GM18909 (cell line): ENCODE results near the gene ESPNL.
"Not testable (repeated sequence)": the region's sequence is repeated elsewhere in the genome, so short reads cannot be mapped to it uniquely, and the experiment has no call there.

Source experiments
- ATAC-seq: cut with Tn5 transposase; IDR thresholded peaks from one replicate; pipeline ENCODE4 v1.9.1; 2021; ENCODE audit warnings: mild to moderate bottlenecking; ENCODE audit not compliant: unreplicated experiment, poor library complexity

Gene ESPNL

DNA sequence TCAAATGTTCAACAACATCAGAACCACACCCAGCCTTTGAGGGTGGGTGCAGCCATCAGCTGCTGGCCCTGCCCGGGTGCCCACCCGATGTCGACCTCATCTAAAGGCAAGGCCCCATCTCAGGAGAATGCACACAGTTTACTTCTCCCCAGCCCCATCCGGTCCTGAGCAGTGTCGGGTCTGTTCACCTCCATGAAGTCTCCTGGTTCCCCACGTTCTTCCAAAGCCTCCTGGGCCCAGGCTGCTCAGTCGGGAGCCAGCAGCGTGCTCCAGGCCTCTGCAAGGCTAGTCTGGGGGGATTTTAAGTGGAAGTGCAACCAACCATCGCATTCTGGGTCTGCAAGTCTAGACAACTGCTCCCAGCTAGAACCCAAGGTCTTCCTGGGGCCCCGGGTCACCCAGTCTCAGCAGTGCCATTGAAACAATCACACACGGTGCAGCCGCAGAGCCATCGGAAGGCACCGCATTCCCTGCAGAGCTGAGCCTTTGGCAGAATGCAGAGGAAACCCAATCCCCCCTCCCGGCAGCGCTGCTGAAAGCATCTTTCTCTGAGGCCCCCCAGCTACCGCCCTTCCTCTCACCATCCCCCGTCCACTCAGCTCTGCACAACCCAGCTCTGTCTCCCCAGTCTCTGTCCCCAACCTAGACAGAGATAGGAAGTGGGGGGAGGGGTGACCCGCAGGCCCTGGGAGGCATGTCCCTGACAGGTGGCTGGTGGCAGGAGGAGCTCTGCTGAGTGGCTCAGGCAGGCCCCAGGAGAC, 8.5 kb downstream of the ESPNL start:
- ATAC-seq = peak; percentile 82

- ATAC-seq = no peak
These were observed 13.5 kb downstream of the ESPNL start for GRCh38 chr2:238113611-238114010.

DNA sequence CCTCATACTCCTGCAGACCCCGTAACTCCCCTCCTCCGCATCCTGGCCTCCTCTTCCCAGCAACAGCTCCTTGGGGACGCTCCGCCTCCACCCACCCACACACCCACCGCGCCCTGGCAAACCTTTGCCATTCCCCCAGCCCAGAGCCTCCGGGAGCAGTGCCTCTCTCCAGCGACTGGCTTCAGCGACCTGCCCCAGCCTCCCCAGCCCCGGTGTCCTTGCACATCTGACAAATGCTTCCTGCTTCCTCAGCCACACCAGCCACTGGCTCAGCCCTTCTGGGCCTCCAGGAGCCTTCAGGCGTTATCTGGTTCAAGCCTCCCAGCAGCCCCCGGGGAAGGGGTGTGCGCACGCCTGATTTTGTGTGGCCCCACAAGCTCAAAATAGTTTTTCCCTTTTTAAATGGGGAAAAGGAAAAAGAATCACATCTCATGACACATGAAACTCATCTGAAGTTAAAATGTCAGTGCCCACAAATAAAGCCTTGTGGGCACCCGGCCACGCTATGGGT, 14.2 kb downstream of the ESPNL start:
- no peak for ATAC-seq

- ATAC-seq = no peak
These were observed 14.9 kb downstream of the ESPNL start for GRCh38 chr2:238114851-238115660.

DNA sequence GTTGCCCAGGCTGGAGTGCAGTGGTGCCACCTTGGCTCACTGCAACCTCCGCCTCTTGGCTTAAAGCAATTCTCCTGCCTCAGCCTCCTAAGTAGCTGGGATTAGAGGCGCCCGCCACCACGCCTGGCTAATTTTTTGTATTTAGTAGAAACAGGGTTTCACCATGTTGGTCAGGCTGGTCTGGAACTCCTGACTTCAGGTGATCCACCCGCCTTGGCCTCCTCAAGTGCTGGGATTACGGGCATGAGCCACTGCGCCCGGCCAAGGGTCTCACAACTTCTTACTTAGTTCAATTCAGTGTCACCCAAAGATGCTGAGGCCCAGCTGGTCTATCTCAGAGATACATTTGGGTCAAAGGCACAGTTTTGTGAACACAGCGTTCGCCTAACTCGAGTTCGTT, 15.6 kb downstream of the ESPNL start:
- ATAC-seq = not testable (repeated sequence)

GRCh38 chr2:238116298-238117198, 16.4 kb downstream of the ESPNL start:
- ATAC-seq = no peak

- ATAC-seq = no peak
These were observed 17.3 kb downstream of the ESPNL start for GRCh38 chr2:238117199-238118154.

GRCh38 chr2:238119756-238120462, 19.8 kb downstream of the ESPNL start:
- ATAC-seq = no peak

- no peak for ATAC-seq
These were observed 20.5 kb downstream of the ESPNL start for GRCh38 chr2:238120463-238121298.

DNA sequence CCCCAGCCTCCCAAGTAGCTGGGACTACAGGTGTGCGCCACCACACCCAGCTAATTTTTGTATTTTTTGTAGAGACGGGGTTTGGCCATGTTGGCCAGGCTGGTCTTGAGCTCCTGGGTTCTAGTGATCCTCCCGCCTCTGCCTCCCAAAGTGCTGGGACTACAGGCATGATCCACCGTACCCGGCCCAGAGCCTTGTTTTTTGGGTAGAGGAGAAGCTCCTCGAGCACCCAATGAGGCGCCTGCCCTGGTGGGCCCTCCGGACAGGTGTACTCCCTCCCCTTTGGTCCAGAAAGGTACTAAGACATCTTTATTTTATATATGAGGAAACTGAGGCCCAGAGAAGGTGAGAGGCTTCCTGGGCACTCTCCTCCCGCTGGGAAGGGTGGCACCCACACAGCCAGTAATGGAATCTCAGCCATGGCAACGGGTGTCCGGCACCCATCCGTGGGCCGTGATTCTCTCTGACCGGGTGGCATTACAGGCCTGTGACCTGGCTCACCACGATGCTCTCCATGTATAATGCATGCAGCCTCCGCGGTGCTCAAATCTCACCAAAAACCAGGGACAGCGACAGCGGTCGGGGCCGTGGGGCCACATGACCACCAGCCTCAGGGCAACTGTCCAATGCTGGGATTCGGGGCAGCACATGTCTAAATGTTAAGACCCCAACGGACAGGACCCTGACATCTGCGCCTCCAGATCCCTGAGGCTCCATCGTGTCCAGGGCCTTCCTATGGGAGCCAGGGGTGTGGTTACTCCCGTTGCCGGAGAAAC, 21.6 kb downstream of the ESPNL start:
- ATAC-seq = no peak

GRCh38 chr2:238122287-238123217, 22.4 kb downstream of the ESPNL start:
- no peak for ATAC-seq

GRCh38 chr2:238123218-238123971, 23.3 kb downstream of the ESPNL start:
- no peak for ATAC-seq

DNA sequence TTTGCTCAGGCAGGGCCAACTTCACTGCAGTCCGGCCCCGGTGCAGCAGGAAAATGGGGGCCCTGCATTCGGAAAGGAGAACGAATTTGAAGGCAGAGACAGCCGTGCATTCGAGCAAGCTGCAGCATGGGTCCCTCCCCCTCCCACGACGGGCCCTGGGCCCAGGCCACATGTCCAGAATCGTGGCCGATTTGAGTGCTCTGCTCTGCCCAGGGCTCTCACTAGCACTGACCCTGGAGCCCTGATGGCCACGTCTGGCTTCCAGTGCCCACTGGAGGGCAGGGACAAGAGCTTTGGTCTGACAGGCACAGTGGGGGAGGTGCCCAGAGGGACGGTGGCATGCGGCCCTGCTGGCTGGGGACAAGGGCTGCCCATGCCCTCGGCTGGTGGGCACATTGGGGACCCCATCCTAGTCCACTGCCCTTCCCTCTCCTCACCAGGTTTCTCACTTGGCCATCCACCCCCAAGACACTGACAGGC, 23.9 kb downstream of the ESPNL start:
- no peak for ATAC-seq

- no peak for ATAC-seq
These were observed 24.5 kb downstream of the ESPNL start for GRCh38 chr2:238124488-238125126.
